Motor neuron (in vitro differentiated cells): ENCODE results near the gene ACY1. TPM values are rescaled to one million over a fixed set of nuclear protein-coding genes. Genes with fewer than 3 reads are reported as not detected.

Experiments used
- ATAC-seq, 8 experiments: fragments of 200-7000 bp; cut with Tn5 transposase; replicated peaks in 6 of 8; 2 replicates each; pipeline ENCODE4 v1.8.0; 2021; ENCODE audit warnings: mild to moderate bottlenecking in 8 of 8, moderate library complexity in 8 of 8
- H3K27ac ChIP-seq, 2 donors: fragments of 250-450 bp; sonication (Bioruptor Pico); 2 replicates each; pipeline ENCODE4 v1.9.0; 2021; ENCODE audit warnings: antibody characterized with exemption in 2 of 2, mild to moderate bottlenecking in 2 of 2, moderate library complexity in 1 of 2
- H3K4me1 ChIP-seq, 2 donors: fragments of 250-450 bp; sonication (Bioruptor Pico); replicated peaks in 1 of 2; 2 replicates each; pipeline ENCODE4 v1.6.1; 2021; ENCODE audit warnings: antibody characterized with exemption in 2 of 2, mild to moderate bottlenecking in 2 of 2, moderate library complexity in 1 of 2
- H3K4me3 ChIP-seq, 5 donors: fragments of 250-450 bp; sonication (Bioruptor Pico); 2 replicates each; pipeline ENCODE4 v1.9.0; 2021; ENCODE audit warnings: antibody characterized with exemption in 5 of 5, mild to moderate bottlenecking in 5 of 5, moderate library complexity in 4 of 5
- WGBS, 10 experiments: fragments of 450-650 bp; shearing (Covaris generic); methylation state at CpG; one replicate each; pipeline ENCODE4 v1.0.0; 2022; 5-methylcytosine and 5-hydroxymethylcytosine counted together
- in situ Hi-C, 9 experiments: fragments of 400-800 bp; cut with MboI; loops; one replicate each; pipeline ENCODE4 v1.15.0; 2021; ENCODE audit warnings: low sequenced_read_pairs in 9 of 9, low pct_unique_long_range_greater_than_20kb in 2 of 9; ENCODE audit not compliant: unreplicated experiment in 9 of 9
- total RNA-seq, 8 experiments: library from RNA; unstranded; fragments of 300-600 nt; gene quantifications; 2 replicates each; pipeline versions ENCODE4 v1.2.3 to v1.2.4, GENCODE V29; 2022

The ACY1 gene
- total RNA-seq, 8 experiments from 2014 or later: 6.0 to 136 (median 22.4) TPM

DNA sequence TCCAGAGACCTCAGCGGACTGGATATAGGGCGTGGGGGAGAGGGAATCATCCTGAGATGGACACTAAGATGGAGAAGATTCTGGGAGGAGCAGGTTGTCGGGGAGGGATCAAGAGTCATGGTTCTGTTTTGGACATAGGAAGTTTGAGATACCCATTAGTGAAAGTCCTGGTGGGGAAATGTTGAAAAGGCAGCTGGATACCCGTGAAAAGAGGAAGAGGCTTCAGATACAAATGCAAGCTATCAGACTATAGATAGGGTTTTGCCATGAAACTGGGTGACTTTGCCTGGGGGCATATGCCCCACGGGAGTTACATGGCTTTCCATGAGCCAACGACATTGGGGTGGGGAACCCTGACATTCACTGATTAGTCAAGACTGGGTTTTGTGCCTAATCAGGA, 29.2 kb upstream of the ACY1 start:
- H3K27ac ChIP-seq: no peak overlapping the region
- in situ Hi-C loops: no loop called here
- H3K4me3 ChIP-seq: no peak overlapping the region
- H3K4me1 ChIP-seq: peaks cover 8% of the 10 kb centered on the region in 2 donors
- no peak for ATAC-seq
- WGBS, 10 experiments: 50 to 100% (median 76%) methylated on average over 1 to 5 of the region's 6 CpGs

DNA sequence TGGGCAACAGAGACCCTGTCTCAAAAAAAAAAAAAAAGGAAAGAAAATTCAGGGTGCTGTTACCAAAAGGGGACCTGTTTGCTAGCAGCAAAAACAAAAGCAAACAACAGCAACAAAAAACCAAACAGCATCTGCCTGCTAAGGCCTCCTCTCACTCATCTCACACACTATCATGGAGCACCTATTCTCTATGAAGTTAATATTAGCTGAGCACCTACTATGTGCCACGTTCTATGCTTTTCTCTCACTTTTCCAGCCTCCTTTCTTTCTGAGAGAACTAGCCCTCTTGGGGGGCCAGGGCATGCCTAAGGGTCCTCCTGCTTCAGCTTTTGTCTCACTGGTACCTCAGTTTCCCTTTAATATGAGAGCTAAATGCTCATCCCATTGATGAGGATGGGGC, 28.6 kb upstream of the ACY1 start:
- in situ Hi-C loops: no loop called here
- Histone ChIP-seq H3K4me1 (peaks cover 8% of the 10 kb centered on the region in 2 donors), H3K4me3 (no peak overlapping the region), H3K27ac (no peak overlapping the region)
- WGBS, 10 experiments: 57 to 71% methylated on average over 1 of the region's 1 CpG; no CpG with 5 or more reads in 8 of the 10 experiments
- ATAC-seq: no peak

DNA sequence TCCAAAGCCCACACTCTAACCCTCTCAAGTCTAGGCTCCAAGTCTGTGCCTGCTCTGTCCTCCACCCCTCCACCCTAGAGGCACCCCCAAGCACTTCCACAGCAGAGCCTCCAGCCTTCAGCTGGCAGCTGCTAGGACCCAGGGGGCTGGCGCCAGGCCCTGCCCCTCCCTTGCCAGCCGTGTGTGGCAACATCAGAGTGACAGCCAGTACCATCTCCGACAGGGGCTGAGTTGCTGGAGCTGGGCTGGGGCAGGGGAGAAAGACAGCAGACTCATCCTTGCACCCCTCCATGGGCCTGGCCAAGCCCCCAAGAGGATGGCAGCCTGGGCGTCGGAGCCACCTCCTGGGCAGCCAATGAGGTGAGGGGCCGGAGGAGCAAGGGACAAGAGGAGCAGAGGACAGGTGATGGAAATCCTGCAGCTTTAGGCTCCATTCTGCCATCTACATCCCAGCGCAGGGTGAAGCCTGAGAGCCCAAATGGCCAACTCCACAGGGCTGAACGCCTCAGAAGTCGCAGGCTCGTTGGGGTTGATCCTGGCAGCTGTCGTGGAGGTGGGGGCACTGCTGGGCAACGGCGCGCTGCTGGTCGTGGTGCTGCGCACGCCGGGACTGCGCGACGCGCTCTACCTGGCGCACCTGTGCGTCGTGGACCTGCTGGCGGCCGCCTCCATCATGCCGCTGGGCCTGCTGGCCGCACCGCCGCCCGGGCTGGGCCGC, 28.0 kb upstream of the ACY1 start, which contains the start of gene GPR62:
Gene GPR62 (plus strand): TSS at position 207 of the 718 bp plus-strand sequence. CDS start 272 bp downstream, at position 479.
- H3K27ac ChIP-seq: no peak within 1 kb of the TSS
- H3K4me3 ChIP-seq: peak within 1 kb of the TSS in 1 of 5 donors; percentile 2
- in situ Hi-C loops: no loop called here
- WGBS, 10 experiments: 57 to 61% methylated on average over 5 to 7 of the region's 33 CpGs; no CpG with 5 or more reads in 8 of the 10 experiments
- peaks cover 4 to 8% of the 10 kb centered on the region in 2 donors for H3K4me1 ChIP-seq
- ATAC-seq: peak in 5 of 8 experiments; percentile 1 to 10 (median 3)

DNA sequence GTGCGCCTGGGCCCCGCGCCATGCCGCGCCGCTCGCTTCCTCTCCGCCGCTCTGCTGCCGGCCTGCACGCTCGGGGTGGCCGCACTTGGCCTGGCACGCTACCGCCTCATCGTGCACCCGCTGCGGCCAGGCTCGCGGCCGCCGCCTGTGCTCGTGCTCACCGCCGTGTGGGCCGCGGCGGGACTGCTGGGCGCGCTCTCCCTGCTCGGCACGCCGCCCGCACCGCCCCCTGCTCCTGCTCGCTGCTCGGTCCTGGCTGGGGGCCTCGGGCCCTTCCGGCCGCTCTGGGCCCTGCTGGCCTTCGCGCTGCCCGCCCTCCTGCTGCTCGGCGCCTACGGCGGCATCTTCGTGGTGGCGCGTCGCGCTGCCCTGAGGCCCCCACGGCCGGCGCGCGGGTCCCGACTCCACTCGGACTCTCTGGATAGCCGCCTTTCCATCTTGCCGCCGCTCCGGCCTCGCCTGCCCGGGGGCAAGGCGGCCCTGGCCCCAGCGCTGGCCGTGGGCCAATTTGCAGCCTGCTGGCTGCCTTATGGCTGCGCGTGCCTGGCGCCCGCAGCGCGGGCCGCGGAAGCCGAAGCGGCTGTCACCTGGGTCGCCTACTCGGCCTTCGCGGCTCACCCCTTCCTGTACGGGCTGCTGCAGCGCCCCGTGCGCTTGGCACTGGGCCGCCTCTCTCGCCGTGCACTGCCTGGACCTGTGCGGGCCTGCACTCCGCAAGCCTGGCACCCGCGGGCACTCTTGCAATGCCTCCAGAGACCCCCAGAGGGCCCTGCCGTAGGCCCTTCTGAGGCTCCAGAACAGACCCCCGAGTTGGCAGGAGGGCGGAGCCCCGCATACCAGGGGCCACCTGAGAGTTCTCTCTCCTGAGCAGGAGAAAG, 27.2 kb upstream of the ACY1 start:
- WGBS, 10 experiments: 11 to 23% methylated on average over 4 to 23 of the region's 97 CpGs; no CpG with 5 or more reads in 8 of the 10 experiments
- peak; percentile 61 to 93 (median 67) for ATAC-seq
- peaks cover 3 to 8% of the 10 kb centered on the region in 2 donors for H3K4me1 ChIP-seq
- H3K27ac ChIP-seq: no peak overlapping the region
- in situ Hi-C loops: no loop called here
- peak overlapping the region in 1 of 5 donors; percentile 2 for H3K4me3 ChIP-seq

DNA sequence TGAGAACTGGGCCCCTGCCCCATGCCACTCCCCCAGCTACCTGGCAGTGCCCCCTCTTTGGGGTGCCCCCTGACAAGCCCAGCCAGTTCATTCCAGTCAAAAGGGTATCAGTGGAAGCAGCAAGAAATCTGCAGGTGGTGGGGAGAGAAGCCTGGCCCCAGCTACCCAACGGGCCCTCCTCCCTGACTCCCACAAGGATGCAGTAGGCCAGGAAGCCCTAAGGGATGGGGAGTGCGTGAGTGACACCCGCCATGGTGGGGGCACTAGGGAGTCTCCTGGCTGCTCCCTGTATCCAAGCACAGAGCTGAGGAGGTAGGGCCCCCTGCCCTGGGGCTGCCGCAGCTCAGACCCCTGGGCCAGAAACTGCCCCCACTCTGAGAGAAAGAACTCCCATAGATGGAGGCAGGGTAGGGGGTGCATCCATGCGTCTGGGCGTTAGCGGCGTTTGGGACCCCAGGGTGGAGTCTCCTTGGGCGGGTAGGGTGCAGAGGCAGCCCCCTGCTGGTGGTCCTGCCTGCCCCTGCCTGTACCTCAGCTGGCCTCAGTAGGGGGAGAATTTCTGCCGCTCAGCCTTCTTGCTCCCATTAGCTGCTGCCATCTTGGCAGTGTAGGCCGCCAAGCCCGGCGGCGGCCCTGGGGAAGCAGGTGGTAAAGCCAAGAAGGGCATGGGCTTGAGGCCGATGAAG, 25.7 kb upstream of the ACY1 start:
- WGBS, 10 experiments: 60 to 100% (median 90%) methylated on average over 1 to 4 of the region's 15 CpGs; no CpG with 5 or more reads in 6 of the 10 experiments
- Histone ChIP-seq H3K4me3 (no peak overlapping the region), H3K4me1 (peaks cover 3 to 8% of the 10 kb centered on the region in 2 donors), H3K27ac (no peak overlapping the region)
- no peak for ATAC-seq
- in situ Hi-C loops: no loop called here

DNA sequence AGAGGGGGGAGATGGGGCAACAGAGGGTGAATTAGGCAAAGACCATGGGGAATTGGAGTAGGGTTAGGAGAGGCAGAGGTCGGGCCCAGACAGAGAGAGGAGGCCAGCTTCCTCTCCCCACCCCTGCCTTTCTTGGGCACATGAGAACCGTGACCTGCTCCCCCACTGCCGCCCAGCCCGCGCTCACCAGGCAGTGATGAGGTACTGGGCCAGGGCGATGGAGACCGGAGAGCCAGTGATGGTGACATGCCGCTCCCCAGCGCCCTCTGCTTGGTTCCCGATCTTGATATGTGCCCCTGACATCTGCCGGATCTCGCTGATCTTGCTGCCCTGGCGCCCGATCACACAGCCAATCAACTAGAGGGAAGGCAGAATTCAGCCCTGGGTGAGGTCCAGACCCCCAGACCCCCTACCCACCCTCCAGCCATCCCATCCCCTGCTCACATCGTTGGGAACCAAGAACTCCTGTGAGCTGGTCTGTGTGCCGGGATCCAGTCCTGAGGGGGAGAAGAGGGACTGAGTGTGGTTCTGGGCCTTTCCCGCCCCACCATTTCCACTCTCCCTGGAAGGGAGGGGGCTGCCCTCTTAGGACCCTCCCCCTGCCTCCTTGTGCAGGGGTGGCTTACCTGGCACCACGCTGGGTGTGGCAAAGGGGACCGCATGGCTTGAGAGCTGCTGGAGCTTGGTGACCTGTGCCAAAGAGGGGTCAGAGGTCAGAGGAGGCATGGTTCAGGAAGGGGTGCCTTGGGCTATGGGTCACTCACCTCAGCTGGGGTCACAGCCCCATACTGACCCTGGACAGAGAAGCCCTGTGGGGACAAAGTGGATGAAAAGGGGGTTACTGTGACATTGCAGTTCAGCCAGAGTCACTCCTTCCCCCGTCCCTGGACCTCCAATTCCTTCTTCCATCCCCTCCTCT, 24.5 kb upstream of the ACY1 start:
- no peak for ATAC-seq
- 60 to 96% (median 92%) methylated on average over 1 to 5 of the region's 20 CpGs; no CpG with 5 or more reads in 6 of the 10 experiments for WGBS, 10 experiments
- Histone ChIP-seq H3K4me1 (peaks cover 9 to 13% of the 10 kb centered on the region in 2 donors), H3K27ac (no peak overlapping the region), H3K4me3 (no peak overlapping the region)
- in situ Hi-C loops: no loop called here

DNA sequence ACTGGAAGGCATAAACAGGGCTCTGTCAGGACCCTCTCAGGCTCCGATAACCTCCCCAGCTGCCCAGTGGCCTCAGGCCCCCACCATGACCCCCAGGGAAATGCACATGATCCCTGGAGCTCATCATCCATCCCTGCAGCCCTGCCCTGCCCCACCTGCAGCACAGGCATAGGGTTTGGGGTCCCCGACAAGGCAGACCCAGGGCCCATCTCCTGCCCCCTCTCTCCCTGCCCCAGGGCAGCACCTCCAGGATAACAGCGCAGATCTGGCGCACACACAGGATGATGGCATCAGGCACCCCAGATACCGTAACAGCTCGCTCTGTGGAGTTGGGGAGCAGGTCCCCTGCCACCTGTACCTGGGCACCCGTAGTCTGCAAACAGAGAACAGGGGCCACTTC, 23.7 kb upstream of the ACY1 start:
- no peak for ATAC-seq
- Histone ChIP-seq H3K4me3 (no peak overlapping the region), H3K4me1 (peaks cover 17 to 20% of the 10 kb centered on the region in 2 donors), H3K27ac (no peak overlapping the region)
- WGBS, 10 experiments: 80 to 90% methylated on average over 2 of the region's 7 CpGs; no CpG with 5 or more reads in 8 of the 10 experiments
- in situ Hi-C loops: no loop called here

DNA sequence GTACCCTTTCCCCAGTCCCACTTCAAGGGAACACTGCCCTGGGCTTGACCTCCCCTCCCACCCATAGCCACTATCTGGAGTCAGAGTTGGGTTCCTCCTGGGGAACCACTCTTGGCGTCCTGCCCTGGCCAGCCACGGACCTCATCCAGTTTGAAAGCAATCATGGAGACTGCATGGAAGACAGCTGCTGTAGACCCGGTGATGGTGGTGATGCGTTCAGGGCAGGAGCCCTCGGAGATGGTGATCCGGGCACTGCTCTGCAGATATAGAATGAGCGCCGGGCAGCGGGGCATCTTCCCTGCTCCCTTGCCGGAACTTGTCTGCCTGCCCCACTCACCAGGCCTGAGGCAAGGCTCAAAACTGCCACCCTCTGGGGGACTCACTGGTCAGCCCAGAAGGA, 22.9 kb upstream of the ACY1 start:
- in situ Hi-C loops: no loop called here
- ATAC-seq: no peak
- Histone ChIP-seq H3K27ac (no peak overlapping the region), H3K4me3 (no peak overlapping the region), H3K4me1 (peaks cover 24 to 28% of the 10 kb centered on the region in 2 donors)
- 91 to 100% (median 92%) methylated on average over 2 to 6 of the region's 10 CpGs; no CpG with 5 or more reads in 7 of the 10 experiments for WGBS, 10 experiments

DNA sequence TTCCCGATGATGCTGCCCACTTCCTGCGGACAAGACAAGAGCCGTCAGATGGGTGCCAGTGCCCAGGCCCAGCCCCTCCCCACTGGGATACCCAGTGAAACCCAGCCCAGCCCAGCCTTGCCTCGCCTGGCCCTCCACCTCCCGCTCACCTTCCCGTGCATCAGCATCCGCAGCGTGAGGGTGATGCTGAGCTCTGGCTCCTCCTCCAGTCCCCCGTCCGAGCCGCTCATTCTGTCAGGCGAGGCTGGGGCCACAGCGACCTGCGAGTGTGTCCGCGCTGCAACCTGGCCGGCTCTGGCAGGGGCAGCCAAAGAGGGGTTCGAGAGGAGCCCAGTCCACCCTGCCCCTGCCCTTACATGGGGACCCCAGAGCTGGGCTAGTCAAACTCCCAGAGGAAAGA, 22.3 kb upstream of the ACY1 start:
- in situ Hi-C loops: no loop called here
- no peak overlapping the region for H3K27ac ChIP-seq
- 60% methylated on average over 1 of the region's 18 CpGs; no CpG with 5 or more reads in 9 of the 10 experiments for WGBS, 10 experiments

DNA sequence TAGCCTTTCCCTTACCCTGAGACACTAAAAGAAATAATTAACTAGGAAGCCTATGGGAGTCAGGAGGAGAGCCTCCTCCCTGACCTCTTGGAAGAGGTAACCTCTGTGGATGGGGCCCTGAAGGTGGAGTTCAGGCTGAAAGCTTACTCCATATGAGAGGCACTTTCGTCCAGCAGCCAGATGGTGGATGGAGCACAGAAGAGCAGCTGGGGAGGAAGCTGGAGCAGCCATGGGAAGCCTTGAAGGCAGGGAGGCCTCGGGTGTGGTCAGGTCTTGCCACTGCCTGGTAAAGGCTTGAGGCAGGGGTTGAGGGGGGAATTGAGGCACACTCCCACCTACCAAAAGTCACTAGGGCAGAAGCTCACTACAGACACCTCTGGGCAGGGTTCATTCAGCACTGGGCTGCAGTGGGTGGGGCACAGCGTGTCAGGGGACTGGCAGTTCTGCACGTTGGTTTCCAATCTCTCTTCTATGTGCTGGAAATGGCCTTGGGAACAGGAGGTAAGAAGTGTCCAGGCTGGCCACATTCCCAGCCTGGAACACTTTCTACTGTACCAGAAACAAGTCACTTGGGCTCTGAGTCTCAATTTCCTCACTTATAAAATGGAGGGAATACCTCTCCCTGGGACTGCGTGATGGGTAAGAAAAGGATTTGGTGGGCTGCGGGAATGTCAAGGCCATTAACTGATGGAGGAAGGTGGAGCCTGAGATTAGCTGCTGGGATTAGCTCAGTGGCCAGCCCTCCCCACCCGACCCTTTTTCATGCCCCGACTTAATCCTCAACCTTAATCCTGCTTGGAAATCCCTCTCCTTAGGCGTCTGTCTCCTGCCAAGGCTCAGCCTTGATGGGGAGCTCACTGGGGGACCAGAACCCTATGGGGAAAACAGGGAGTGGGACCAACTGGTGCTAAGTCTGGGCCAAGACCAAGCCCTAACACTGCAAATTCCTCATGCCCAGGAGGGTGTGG, 21.4 kb upstream of the ACY1 start:
- no peak overlapping the region for H3K27ac ChIP-seq
- in situ Hi-C loops: no loop called here
- H3K4me1 ChIP-seq: peaks cover 35 to 36% of the 10 kb centered on the region in 2 donors
- ATAC-seq: peak in 3 of 8 experiments; percentile 74 to 92 (median 80)
- WGBS, 10 experiments: 0 to 100% (median 73%) methylated on average over 1 to 4 of the region's 9 CpGs; no CpG with 5 or more reads in 3 of the 10 experiments
- no peak overlapping the region for H3K4me3 ChIP-seq

More for the DNA sequence above, 22.3 kb upstream of the ACY1 start:
- ATAC-seq: no peak
- H3K4me3 ChIP-seq: no peak overlapping the region
- H3K4me1 ChIP-seq: peaks cover 31 to 32% of the 10 kb centered on the region in 2 donors

DNA sequence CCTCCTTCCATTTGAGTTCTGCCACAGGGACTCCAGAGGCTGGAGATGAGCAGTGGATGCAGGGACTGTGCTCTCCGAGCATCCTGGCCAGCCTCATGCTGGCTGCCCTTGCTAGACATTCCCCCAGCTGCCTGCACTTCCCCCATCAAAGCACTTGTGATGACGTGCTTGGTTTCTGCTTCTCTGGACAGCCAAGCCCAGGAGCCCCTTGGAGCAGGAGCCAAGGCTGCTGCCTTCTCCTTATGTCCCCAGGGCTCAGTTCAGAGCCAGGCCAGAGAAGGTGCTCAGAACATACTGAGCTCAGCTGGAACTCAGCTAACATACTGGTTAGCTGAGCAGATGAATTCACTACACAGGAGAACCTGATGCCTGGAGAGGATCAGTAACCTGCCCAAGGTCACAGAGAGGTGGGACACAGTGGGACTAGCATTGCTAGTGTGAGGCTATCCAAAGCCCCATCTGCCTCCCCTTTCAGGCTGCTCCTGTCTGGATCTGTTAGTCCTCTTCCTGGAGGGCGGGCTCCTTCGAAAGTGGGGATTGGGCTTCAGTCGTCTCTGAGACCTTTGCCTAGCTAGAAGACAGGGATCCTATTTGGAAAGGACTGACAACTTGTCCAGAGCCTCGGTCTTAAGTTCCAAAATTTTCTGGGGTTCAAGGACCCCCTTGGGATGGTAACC, 20.3 kb upstream of the ACY1 start:
- H3K27ac ChIP-seq: no peak overlapping the region
- in situ Hi-C loops: no loop called here
- no peak overlapping the region for H3K4me3 ChIP-seq
- 60 to 100% (median 88%) methylated on average over 1 to 4 of the region's 6 CpGs; no CpG with 5 or more reads in 2 of the 10 experiments for WGBS, 10 experiments
- no peak for ATAC-seq
- H3K4me1 ChIP-seq: peaks cover 35 to 36% of the 10 kb centered on the region in 2 donors
